HUDEP-2 (cell line): ENCODE measurements around the gene CACNA1C.

Experiments used
- DNase-seq, 76 experiments: peaks; one replicate each; lab custom pipeline; 2025; ENCODE audit not compliant: unreplicated experiment in 76 of 76; lab: John Stamatoyannopoulos, UW

CACNA1C gene

DNA sequence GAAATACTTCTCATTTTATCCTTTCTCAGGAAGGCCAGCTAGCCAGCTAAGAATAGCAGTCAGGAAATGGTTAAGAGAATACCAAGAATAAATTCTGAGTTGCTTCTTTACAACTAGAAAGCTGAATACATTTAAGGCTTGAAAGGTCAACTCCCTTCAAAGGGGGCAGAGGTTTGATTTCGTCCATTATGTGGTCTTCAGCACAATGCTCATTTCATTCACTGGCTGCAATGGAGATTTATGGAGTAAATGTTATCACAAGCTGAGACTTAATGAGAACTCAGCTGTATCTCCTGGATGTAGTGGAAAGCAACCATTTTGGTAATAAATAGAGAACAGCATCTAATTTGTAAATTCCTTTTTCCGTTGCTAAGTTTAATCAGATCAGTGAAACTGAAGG, 477.0 kb downstream of the CACNA1C start:
- no peak for DNase-seq

DNA sequence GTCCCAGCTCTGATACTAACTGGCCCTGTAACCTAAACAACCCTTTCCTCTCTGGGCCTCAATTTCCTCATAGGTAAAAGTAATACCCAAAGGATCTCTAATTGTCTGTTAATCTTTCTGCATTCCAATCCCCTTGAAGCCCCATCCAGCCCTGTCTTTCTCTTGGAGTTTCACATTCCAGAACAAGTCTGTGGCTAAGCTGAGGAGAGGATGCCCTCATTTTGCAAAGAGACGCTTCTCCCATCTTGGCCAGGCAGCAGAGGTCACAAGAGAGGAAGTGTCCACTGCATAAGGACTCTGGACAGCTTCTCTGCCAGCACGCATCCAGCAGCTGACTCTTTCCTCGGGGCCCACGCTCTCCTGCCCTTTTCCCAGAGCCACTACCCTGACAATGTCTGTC, 478.6 kb downstream of the CACNA1C start:
- no peak for DNase-seq

GRCh38 chr12:2533036-2533435, 480.2 kb downstream of the CACNA1C start:
- no peak for DNase-seq

DNA sequence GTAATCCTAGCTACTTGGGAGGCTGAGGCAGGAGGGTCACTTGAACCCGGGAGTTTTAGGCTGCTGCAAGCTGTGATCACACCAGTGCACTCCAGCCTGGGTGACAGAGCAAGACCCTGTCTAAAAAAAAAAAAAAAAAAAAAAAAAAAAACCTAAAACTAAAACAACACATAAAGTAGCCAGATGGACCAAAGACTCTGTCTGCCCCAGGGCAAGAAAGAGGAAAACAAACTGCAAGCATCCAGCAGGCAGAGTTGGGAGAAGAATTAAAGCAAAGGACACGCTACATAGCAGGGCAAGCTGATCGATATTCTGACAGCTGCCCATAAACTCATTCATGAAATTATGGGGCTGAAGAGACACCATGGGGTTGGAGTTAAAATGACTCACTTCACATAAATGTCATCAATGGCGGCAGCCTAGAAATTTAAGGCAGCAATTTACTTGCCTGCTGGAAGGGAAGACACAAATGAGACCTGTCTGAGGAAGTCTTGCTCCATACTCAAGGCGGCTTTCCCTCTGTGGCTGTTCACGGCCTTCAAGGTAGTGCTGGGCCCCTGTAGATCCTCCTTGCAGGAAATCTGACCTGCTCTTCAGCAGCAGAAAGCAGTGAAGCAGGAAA, 482.9 kb downstream of the CACNA1C start:
- no peak for DNase-seq

GRCh38 chr12:2536724-2537123, 483.9 kb downstream of the CACNA1C start:
- no peak for DNase-seq

DNA sequence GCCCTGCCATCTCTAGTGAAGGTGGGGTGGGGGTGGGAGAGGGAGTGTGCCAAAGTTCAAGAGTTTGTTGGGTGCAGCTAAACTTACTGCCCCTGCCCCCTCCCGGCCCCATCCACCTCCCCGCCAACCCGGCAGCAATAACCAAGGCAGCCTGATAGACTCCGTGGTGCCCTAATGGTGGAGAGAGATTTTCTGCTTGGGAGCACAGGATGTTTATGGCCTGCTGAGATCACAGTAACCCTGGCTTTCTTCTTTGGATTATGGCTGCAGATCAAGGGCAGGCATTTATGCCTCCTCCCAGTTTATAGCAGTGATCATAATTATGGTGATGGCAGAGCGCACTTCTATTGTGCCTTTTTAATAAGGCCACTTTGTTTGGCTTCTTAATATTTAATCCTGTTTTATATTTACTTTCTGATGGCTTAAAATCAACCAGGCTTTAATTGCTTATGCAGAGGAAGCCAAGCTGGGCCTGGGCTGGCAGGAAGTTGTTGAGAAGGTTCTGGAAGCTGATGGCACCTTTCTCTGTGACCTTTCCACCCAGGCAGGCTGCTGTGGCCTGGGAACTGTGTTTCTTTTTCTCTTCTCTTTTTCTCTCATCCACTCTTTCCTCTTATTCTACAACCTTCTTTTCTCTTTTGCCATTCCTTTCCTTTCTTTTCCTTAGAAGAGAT, 485.2 kb downstream of the CACNA1C start:
- no peak for DNase-seq

DNA sequence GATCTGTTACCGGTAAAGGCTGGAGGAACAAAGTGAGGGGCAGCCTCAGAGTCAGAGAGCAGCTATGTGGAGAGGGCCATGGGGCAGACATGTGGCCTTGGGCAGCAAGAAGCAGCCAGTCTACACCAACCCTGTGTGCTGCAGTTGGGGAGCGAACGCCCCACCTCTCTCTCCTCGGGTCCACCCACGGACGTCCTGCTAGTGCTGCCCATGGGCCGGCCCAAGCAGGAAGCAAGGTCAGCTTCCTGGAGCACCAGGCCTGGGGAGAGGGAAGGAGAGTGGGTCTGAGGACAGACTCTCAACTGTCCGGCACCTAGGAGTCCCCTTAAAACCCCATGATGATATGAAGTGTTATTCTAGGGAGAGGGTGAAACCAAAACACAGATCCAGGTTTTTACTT, 487.2 kb downstream of the CACNA1C start:
- DNase-seq, result no peak

DNA sequence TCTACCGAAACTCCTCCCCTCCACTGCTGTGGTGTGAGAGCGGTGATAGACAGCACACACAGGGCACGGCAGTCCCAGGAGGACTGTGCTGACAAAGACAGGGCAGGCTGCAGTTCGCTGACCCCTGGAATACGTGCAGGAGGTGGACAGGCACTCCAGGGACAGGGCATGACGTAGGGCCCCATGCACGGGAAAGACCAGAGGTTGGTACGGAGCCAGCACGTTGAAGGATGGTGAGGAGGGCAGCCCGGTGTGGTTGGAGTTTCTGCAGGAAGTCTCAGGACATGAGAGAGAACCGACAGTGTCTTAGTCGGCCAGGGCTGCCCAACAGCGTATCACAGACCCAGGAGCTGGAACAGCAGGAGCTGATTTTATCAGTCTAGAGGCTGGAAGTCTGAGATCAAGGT, 487.8 kb downstream of the CACNA1C start:
- no peak for DNase-seq

DNA sequence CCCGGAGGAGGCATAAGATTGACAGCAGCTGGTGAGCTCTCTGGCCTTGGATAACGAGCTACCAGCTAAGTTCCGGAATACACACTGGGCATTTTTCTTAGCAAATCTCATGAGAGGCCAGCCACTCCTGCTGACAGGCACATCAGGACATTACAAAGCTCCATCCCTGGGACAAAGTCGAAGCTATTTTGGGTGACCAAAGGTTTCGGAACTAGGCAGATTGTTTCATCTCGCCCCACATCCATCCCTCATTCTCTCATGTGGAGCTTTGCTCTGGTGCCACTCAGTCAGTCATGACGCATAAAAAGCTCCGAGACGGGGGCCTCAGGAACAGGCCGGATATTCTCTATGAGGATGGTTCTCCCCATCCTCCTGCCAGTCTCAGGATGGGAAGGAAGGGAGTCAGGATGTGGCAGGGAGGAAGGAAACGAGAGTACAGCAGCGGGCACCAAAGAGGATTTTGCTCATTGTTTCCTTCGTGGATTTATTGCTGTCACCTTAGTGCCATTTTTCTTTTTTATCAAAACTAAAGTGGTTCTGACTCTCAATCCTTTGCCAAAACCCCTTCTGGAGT, 488.9 kb downstream of the CACNA1C start:
- DNase-seq, result no peak

- DNase-seq, result no peak
Measured at GRCh38 chr12:2543801-2544200, 491.0 kb downstream of the CACNA1C start.

GRCh38 chr12:2544230-2544629, 491.4 kb downstream of the CACNA1C start:
- no peak for DNase-seq

- no peak for DNase-seq
Measured at GRCh38 chr12:2547273-2548044, 494.7 kb downstream of the CACNA1C start.

DNA sequence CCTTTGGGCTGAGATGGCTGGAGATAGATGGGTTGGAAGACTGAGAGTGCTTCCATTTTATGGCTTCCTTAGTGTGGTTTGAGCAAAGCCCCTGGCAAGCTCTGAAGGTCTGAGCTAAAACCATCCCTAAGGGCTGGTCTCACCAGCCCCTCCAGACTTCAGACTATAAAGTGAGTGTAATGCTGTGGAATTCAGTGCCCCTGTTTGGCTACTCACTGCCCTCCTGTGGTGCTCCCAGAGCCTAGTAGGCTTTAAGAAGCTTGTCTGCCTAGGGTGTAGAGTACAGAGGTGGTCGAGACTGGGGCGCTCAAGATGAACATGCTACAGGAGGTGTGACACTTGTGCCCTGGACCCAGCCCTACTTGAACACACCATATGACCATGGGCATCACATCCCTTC, 495.3 kb downstream of the CACNA1C start:
- no peak for DNase-seq

GRCh38 chr12:2550561-2551411, 498.0 kb downstream of the CACNA1C start:
- DNase-seq, result no peak

GRCh38 chr12:2551412-2551900, 498.7 kb downstream of the CACNA1C start:
- DNase-seq, result no peak

DNA sequence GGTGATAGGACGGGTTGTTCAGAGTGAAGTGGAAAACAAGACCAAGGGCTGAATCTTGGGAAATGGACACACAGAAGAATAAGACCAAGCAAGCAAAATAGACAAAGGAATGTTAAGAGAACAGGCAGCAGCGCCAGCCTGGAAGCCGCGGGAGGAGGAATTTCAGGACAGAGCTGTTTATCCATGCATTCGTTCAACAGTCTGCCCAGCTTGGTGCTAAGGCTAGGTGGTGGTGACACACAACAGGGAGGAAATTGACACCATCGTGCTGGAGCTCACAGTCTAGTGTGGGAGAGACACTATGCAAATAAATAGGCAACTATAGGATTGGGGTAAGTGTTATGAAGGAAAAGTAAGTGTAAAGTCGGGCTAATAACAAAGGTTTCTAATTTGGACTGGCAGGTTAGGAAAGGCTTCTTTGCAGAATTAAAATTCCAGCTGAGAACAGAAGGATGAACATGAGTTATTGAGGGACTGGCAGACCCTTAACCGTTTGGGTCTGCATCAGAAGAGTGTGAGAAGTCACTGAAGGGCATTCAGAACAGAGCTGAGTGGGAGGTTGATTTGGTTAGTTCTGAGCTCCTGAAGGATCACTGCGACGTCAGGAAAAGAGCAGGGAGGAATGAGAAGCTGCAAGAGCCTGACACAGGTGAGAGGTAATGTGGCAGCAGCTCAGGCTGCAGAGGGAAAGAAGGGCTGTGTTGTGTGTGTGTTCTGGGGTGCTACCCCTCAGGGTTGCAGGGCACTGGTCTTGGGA, 499.4 kb downstream of the CACNA1C start:
- no peak for DNase-seq

- no peak for DNase-seq
Measured at GRCh38 chr12:2553388-2554126, 500.8 kb downstream of the CACNA1C start.

- no peak for DNase-seq
Measured at GRCh38 chr12:2555487-2556082, 502.8 kb downstream of the CACNA1C start.

DNA sequence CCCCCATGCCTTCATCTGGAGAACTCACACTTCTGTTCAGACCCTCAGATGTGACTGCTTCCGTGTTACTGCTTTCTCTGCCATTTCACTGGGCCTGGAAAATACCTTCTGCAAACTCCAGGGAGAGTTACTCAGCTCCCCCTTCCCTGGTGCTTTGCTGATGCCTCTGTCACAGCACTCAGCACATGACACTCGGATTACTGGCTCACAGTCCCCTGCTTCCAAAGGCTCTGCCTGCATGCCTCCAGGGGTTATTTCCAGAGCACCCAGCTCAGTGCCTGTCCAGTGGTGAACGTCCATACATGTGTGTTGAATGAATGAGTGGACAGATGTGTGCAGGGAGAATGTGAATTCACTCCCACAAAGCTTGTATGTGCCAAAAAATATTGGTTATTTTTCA, 504.8 kb downstream of the CACNA1C start:
- no peak for DNase-seq
